IMR-90 (cell line): ENCODE results near the gene GLRA2. TPM values are rescaled to one million over a fixed set of nuclear protein-coding genes. Genes with fewer than 3 reads are reported as not detected.
"Not testable (repeated sequence)": the region's sequence is repeated elsewhere in the genome, so short reads cannot be mapped to it uniquely, and the experiment has no call there.

Experiments used
- ATAC-seq: fragments of 200-7000 bp; cut with Tn5 transposase; 2 replicates; pipeline ENCODE4 v1.9.1; 2020; ENCODE audit warnings: low read depth, mild to moderate bottlenecking, moderate library complexity
- BruUV-seq: library from RNA; stranded (reverse); fragments of 400-500 nt; replicated peaks from 2 replicates; lab custom pipeline; 2021; lab: Mats Ljungman, UMichigan
- CTCF ChIA-PET: fragments of 300-600 bp; formaldehyde crosslinking; extraction: SDS; loops from one replicate; lab custom pipeline; 2021; ENCODE audit warnings: antibody characterized with exemption; lab: Yijun Ruan, JAX
- POLR2A ChIA-PET: fragments of 300-600 bp; sonication (Branson Sonifier 250); formaldehyde crosslinking; loops from one replicate; lab custom pipeline; 2022; ENCODE audit warnings: antibody characterized with exemption; ENCODE audit not compliant: unreplicated experiment; lab: Charles Lee
- DNase-seq: peaks from one replicate; pipeline ENCODE4 v3.0.0; 2013
- H2AFZ ChIP-seq: replicated peaks from 2 replicates; pipeline ENCODE3; 2013; ENCODE audit warnings: low read length, mild to moderate bottlenecking; ENCODE audit not compliant: poor library complexity
- H2AK5ac ChIP-seq: 2 replicates; pipeline ENCODE4 v1.6.1; 2013; ENCODE audit warnings: low read depth, low read length, inconsistent platforms
- H2AK9ac ChIP-seq: replicated peaks from 2 replicates; pipeline ENCODE3; 2013; ENCODE audit warnings: mild to moderate bottlenecking, low read depth, low read length, moderate library complexity; ENCODE audit not compliant: poor library complexity
- H2BK120ac ChIP-seq: 2 replicates; pipeline ENCODE4 v1.6.1; 2013; ENCODE audit warnings: low read depth, low read length, inconsistent platforms
- H2BK15ac ChIP-seq: 3 replicates; pipeline ENCODE4 v1.6.1; 2013; ENCODE audit warnings: low read depth, low read length, inconsistent platforms
- H2BK20ac ChIP-seq: 2 replicates; pipeline ENCODE4 v1.6.1; 2013; ENCODE audit warnings: low read depth, mild to moderate bottlenecking, inconsistent platforms, low read length, moderate library complexity
- H2BK5ac ChIP-seq: 2 replicates; pipeline ENCODE4 v1.6.1; 2013; ENCODE audit warnings: mild to moderate bottlenecking, low read depth, low read length, inconsistent platforms; ENCODE audit not compliant: poor library complexity, severe bottlenecking
- H3K14ac ChIP-seq: replicated peaks from 2 replicates; pipeline ENCODE4 v1.6.1; 2013; ENCODE audit warnings: low read depth, low read length, inconsistent platforms
- H3K18ac ChIP-seq: 2 replicates; pipeline ENCODE4 v1.6.1; 2013; ENCODE audit warnings: low read depth, low read length, control low read depth
- H3K23ac ChIP-seq: 2 replicates; pipeline ENCODE4 v1.6.1; 2013; ENCODE audit warnings: low read depth, low read length, inconsistent platforms
- H3K27ac ChIP-seq: 2 replicates; pipeline ENCODE4 v1.5.1; 2013; ENCODE audit warnings: mild to moderate bottlenecking, control low read depth, low read length; ENCODE audit not compliant: insufficient read depth
- H3K27me3 ChIP-seq: 2 replicates; pipeline ENCODE4 v1.6.1; 2013; ENCODE audit warnings: low read length; ENCODE audit not compliant: control insufficient read depth, insufficient read depth
- H3K36me3 ChIP-seq: 2 replicates; pipeline ENCODE4 v1.6.1; 2013; ENCODE audit warnings: low read length, mixed read lengths; ENCODE audit not compliant: control insufficient read depth, insufficient read depth
- H3K4ac ChIP-seq: 2 replicates; pipeline ENCODE4 v1.6.1; 2013; ENCODE audit warnings: low read depth, low read length, inconsistent platforms
- H3K4me1 ChIP-seq: 2 replicates; pipeline ENCODE4 v1.6.1; 2013; ENCODE audit warnings: low read length, mixed read lengths; ENCODE audit not compliant: control insufficient read depth, insufficient read depth
- H3K4me2 ChIP-seq: 2 replicates; pipeline ENCODE4 v1.6.1; 2013; ENCODE audit warnings: low read depth, mild to moderate bottlenecking, control low read depth, low read length, moderate library complexity
- H3K4me3 ChIP-seq: 2 replicates; pipeline ENCODE4 v1.5.1; 2013; ENCODE audit warnings: low read depth, mild to moderate bottlenecking, control low read depth, low read length, moderate library complexity; ENCODE audit not compliant: insufficient read depth
- H3K56ac ChIP-seq: 2 replicates; pipeline ENCODE4 v1.6.1; 2013; ENCODE audit warnings: low read length, inconsistent platforms; ENCODE audit not compliant: insufficient read depth; ENCODE audit errors: extremely low read depth
- H3K79me1 ChIP-seq, 2 experiments: 2 replicates each; pipeline ENCODE4 v1.6.1; 2013; ENCODE audit warnings: low read length in 2 of 2, inconsistent platforms in 1 of 2, low read depth in 1 of 2
- H3K9ac ChIP-seq: 2 replicates; pipeline ENCODE4 v1.6.1; 2013; ENCODE audit warnings: low read depth, low read length, control low read depth
- H3K9me1 ChIP-seq: 2 replicates; pipeline ENCODE4 v1.6.1; 2013; ENCODE audit warnings: low read length, inconsistent platforms; ENCODE audit not compliant: insufficient read depth
- H3K9me3 ChIP-seq: 2 replicates; pipeline ENCODE4 v1.6.1; 2013; ENCODE audit warnings: low read length; ENCODE audit not compliant: control insufficient read depth, insufficient read depth
- H4K20me1 ChIP-seq: 2 replicates; pipeline ENCODE4 v1.6.1; 2013; ENCODE audit warnings: low read length, inconsistent platforms; ENCODE audit not compliant: insufficient read depth
- H4K5ac ChIP-seq: 2 replicates; pipeline ENCODE4 v1.6.1; 2013; ENCODE audit warnings: mild to moderate bottlenecking, low read depth, low read length, control low read depth
- H4K8ac ChIP-seq, 2 experiments: 2 replicates each; pipeline ENCODE4 v1.6.1; 2013; ENCODE audit warnings: low read depth in 2 of 2, low read length in 2 of 2, control low read depth in 1 of 2, inconsistent platforms in 1 of 2
- H4K91ac ChIP-seq: 2 replicates; pipeline ENCODE4 v1.6.1; 2013; ENCODE audit warnings: low read depth, low read length, inconsistent platforms; ENCODE audit not compliant: insufficient read depth
- MXI1 ChIP-seq: IDR thresholded peaks from 2 replicates; pipeline ENCODE4 v1.6.1; 2012; ENCODE audit warnings: low read depth, mild to moderate bottlenecking, low read length, moderate library complexity, borderline replicate concordance
- POLR2A ChIP-seq: IDR thresholded peaks from 2 replicates; pipeline ENCODE4 v1.6.1; 2012; ENCODE audit warnings: mild to moderate bottlenecking, low read depth, low read length
- RCOR1 ChIP-seq: IDR thresholded peaks from 2 replicates; pipeline ENCODE4 v1.6.1; 2012; ENCODE audit warnings: mild to moderate bottlenecking, low read length, improper control_type of control experiment; ENCODE audit not compliant: insufficient replicate concordance
- WGBS, 2 experiments: methylation state at CpG; one replicate each; pipeline versions ENCODE4 v1.1.5 to v1.1.7; 2013; ENCODE audit warnings: missing lambda C conversion rate in 2 of 2; ENCODE audit not compliant: insufficient read length in 1 of 2; ENCODE audit errors: extremely low coverage in 2 of 2; 5-methylcytosine and 5-hydroxymethylcytosine counted together
- dilution Hi-C: fragments of 300-500 bp; cut with HindIII; formaldehyde crosslinking; loops from one replicate; pipeline ENCODE4 v1.14.3; 2018; ENCODE audit warnings: low sequenced_read_pairs; ENCODE audit not compliant: unreplicated experiment
- in situ Hi-C: fragments of 300-500 bp; cut with MboI; formaldehyde crosslinking; loops from 3 replicates; pipeline ENCODE4 v1.14.3; 2019; ENCODE audit warnings: low sequenced_read_pairs, inconsistent platforms, mixed read lengths
- intact Hi-C: fragments of 100-400 bp; cut with micrococcal nuclease; formaldehyde crosslinking; loops from 2 replicates; pipeline ENCODE4 v1.10.0; 2022
- polyA plus RNA-seq, 3 experiments: library from polyadenylated mRNA; depleted of rRNA; stranded (reverse); fragments of >200 nt; gene quantifications; 2 replicates each; pipeline ENCODE4 v1.2.3, GENCODE V29; 2012; ENCODE audit warnings: low replicate concordance in 1 of 3
- total RNA-seq: library from RNA; depleted of rRNA; stranded (reverse); fragments of >200 nt; gene quantifications from 2 replicates; pipeline ENCODE4 v1.2.3, GENCODE V29; 2012

Gene GLRA2
- total and polyA plus RNA-seq, 2 of the 4 experiments (the other 2 are of a cell fraction): not detected

DNA sequence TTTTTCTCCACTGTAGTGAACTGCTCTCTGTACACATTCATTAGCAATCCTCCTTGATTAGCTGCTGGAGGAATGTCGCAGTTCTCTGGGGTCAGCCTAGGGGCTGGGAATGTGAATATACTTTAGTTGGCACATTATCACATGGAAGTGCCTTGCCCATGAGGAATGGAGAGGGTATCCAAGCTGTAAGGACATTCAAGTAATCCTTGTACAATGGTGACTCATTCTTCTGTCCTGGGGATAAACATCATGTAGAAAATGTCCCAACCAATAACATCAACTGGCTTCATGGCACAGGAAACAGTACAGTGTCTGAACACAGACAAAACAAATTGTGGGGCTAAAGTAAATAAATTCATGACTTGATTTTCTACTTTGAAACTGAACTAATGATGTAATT, 147.1 kb downstream of the GLRA2 start:
- Histone ChIP-seq H3K56ac (no peak overlapping the region), H3K9me3 (no peaks in the 10 kb centered on the region), H2BK120ac (no peak overlapping the region), H2AK5ac (no peak overlapping the region), H3K36me3 (no peaks in the 10 kb centered on the region), H2AK9ac (no peak overlapping the region), H3K4ac (no peak overlapping the region), H2BK15ac (no peak overlapping the region), H3K27me3 (no peaks in the 10 kb centered on the region), H4K91ac (no peak overlapping the region), H4K8ac (no peak overlapping the region), H3K9me1 (no peaks in the 10 kb centered on the region), H4K5ac (no peak overlapping the region), H3K4me1 (peaks cover 2% of the 10 kb centered on the region), H3K14ac (no peak overlapping the region), H3K4me3 (no peak overlapping the region), H2AFZ (no peak overlapping the region), H3K18ac (no peak overlapping the region), H3K23ac (no peak overlapping the region), H3K79me1 (no peaks in the 10 kb centered on the region), H2BK5ac (no peak overlapping the region), H4K20me1 (no peaks in the 10 kb centered on the region), H2BK20ac (no peak overlapping the region), H3K4me2 (no peak overlapping the region), H3K27ac (no peak overlapping the region), H3K9ac (no peak overlapping the region)
- no TSS peak for BruUV-seq
- WGBS, 2 experiments: no CpG with 5 or more reads among the region's 1 CpG
- dilution Hi-C loops: no loop called here
- intact Hi-C loops: no loop called here
- ATAC-seq (no peak; the same call in 1 of the 2 replicates), DNase-seq (peak; percentile 10)
- ChIA-PET POLR2A (no interaction called here), CTCF (no interaction called here)
- in situ Hi-C loops: no loop called here
- no peak for TF ChIP-seq RCOR1
- no peak for TF ChIP-seq MXI1
- TF ChIP-seq POLR2A: no peak

DNA sequence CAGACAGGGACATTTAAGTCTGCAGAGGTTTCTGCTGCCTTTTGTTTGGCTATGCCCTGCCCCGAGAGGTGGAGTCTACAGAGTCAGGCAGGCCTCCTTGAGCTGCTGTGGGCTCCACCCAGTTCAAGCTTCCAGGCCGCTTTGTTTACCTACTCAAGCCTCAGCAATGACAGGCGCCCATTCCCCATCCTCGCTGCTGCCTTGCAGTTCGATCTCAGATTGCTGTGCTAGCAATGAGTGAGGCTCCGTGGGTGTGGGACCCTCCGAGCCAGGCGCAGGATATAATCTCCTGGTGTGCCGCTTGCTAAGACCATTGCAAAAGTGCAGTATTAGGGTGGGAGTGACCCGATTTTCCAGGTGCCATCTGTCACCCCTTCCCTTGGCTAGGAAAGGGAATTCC, 159.0 kb downstream of the GLRA2 start:
- not testable (repeated sequence) for H4K20me1 ChIP-seq

More for the DNA sequence above, 159.0 kb downstream of the GLRA2 start:
- H3K23ac ChIP-seq, H3K18ac ChIP-seq, H3K4me3 ChIP-seq, H2BK20ac ChIP-seq, H2AK5ac ChIP-seq, H2BK5ac ChIP-seq, H2AK9ac ChIP-seq, H3K9ac ChIP-seq, H2BK15ac ChIP-seq, ATAC-seq, BruUV-seq, H3K56ac ChIP-seq, H3K9me1 ChIP-seq, POLR2A ChIA-PET, DNase-seq, in situ Hi-C loops, H3K4ac ChIP-seq, H2AFZ ChIP-seq, dilution Hi-C loops, H2BK120ac ChIP-seq, intact Hi-C loops, H3K14ac ChIP-seq, H3K4me1 ChIP-seq, H3K27me3 ChIP-seq, H4K5ac ChIP-seq, H3K9me3 ChIP-seq, H3K79me1 ChIP-seq, H3K27ac ChIP-seq, H4K91ac ChIP-seq, H4K8ac ChIP-seq, H3K36me3 ChIP-seq, H3K4me2 ChIP-seq: not testable (repeated sequence)
- no CpG with 5 or more reads among the region's 10 CpGs for WGBS, 2 experiments
- CTCF ChIA-PET: interaction anchor here (0.6 kb wide), 1 partner anchor 810 kb away, joined by 3 read pairs; no protein-coding TSS in a partner anchor
